Adipocyte (in vitro differentiated cells): Measurements from ENCODE around the gene ADAMTSL4.

Source experiments
- DNase-seq: peaks from one replicate; pipeline ENCODE4 v3.0.0-alpha.2; 2015; ENCODE audit warnings: low read depth
- H3K27me3 ChIP-seq: replicated peaks from 2 replicates; pipeline ENCODE4 v1.7.0; 2013; ENCODE audit warnings: mild to moderate bottlenecking, low read length, moderate library complexity; ENCODE audit not compliant: control insufficient read depth, insufficient read depth
- H3K36me3 ChIP-seq: 2 replicates; pipeline ENCODE4 v1.7.0; 2013; ENCODE audit warnings: low read length, mild to moderate bottlenecking, moderate library complexity; ENCODE audit not compliant: control insufficient read depth, insufficient read depth, severe bottlenecking
- H3K4me1 ChIP-seq: 2 replicates; pipeline ENCODE4 v1.7.0; 2013; ENCODE audit warnings: mild to moderate bottlenecking, low read length, moderate library complexity; ENCODE audit not compliant: control insufficient read depth, insufficient read depth
- H3K4me3 ChIP-seq: 2 replicates; pipeline ENCODE4 v1.7.0; 2013; ENCODE audit warnings: mild to moderate bottlenecking, low read length, moderate library complexity
- H3K9ac ChIP-seq: 2 replicates; pipeline ENCODE4 v1.7.0; 2013; ENCODE audit warnings: mild to moderate bottlenecking, low read length, moderate library complexity
- H3K9me3 ChIP-seq: 2 replicates; pipeline ENCODE4 v1.7.0; 2013; ENCODE audit warnings: mild to moderate bottlenecking, low read length, moderate library complexity; ENCODE audit not compliant: control insufficient read depth

The ADAMTSL4 gene

DNA sequence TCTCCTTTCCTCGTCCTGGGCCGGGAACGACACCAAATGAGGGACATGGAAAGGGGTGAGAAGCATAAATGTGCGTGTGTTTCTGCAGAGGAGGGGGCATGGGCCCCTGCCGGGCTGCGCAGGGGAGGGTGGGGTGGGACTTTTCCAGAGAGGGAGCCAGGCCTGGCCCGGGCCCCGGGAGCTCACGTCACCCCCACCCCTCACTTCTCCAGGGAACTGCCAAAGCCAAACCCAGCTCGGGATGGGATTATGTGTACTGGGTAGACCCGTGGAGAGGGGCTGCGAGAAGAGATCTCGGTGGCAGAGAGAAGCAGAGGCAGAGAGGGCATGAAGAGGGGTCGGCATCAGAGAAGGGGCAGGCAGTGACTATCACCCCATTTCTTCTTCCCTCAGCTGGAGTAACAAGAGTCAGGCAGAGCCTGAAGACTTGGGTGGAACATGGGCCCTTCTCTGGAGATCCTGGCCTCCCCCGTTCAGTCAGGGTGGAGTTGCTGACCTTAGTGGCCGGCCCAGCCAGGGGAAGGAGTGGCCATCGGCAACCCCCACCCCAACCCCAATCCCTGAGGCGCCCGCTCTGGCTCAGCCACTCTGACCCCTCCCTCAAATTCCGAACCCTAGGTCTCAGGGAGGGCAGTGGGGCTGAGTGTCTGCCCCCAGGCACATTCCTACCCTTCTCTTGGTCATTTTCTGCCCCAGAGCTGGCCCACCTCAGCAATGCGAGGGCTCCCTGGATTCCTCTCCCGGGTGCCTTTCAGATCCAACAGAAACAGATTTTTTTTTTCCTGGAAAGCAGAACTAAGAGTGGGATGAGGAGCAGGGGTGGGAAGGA, 1.2 kb downstream of the ADAMTSL4 start:
- DNase-seq = peak; percentile 49

DNA sequence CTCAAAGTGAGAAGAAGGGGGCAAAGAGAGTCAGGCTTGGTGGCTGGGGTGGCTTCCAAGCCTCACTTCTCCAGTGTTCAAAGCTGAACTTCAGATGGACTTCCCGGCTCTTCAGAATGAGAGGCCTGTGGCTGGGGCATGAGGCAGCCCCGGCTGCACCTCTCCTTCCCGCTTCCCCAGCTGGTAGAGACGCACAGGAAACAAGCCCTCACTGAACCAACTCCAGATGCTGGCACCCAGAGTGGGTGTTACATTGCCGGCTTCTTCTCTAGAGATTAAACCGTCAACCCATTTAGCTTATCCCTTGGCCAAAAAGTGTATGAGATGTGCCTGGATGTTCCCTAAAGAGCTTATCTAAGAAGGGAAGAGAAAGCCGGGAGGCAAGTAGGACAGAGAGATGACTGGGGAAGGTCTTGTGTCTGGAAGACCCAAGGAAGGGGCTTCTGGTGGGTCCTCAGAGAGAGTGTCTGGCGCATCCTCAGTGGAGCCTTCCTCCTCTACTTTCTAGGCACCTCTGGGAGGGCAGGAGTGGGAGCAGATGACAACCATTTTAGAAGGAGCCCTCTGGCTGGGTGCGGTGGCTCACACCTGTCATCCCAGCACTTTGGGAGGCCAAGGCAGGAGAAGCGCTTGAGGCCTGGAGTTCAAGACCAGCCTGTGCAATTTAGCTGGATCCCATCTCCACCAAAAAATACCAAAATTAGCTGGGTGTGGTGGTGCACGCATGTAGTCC, 2.0 kb downstream of the ADAMTSL4 start:
- Histone ChIP-seq H3K36me3 (peaks cover 18% of the 10 kb centered on the region), H3K4me3 (peak overlapping the region; percentile 88), H3K4me1 (peaks cover 41% of the 10 kb centered on the region), H3K9ac (peak overlapping the region; percentile 94), H3K27me3 (no peaks in the 10 kb centered on the region), H3K9me3 (no peaks in the 10 kb centered on the region)
- DNase-seq = peak; percentile 47

More for the DNA sequence above, 1.2 kb downstream of the ADAMTSL4 start:
- H3K9ac ChIP-seq = peak overlapping the region; percentile 94
- peaks cover 41% of the 10 kb centered on the region for H3K4me1 ChIP-seq
- H3K27me3 ChIP-seq = no peaks in the 10 kb centered on the region
- H3K36me3 ChIP-seq = peaks cover 10% of the 10 kb centered on the region
- no peaks in the 10 kb centered on the region for H3K9me3 ChIP-seq
- peak overlapping the region; percentile 88 for H3K4me3 ChIP-seq

DNA sequence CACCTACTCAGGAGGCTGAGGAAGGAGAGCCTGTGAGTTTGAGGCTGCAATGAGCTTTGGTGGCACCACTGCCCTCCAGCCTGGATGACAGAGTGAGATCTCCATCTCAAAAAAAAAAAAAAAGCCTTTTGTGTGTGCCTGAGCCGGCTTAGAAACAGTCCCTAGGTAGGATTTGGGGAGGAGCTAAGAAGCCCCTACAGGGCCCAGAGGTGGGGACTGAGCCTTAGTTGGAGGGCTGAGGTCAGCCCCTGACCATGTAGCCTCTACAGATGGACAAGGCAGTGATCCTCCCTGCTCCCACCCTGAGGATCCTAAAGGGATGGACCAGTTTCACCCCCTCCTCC, 2.5 kb downstream of the ADAMTSL4 start:
- DNase-seq = peak; percentile 11
- Histone ChIP-seq H3K36me3 (peaks cover 18% of the 10 kb centered on the region), H3K9ac (peak overlapping the region; percentile 94), H3K27me3 (no peaks in the 10 kb centered on the region), H3K4me3 (peak overlapping the region; percentile 29), H3K9me3 (no peaks in the 10 kb centered on the region), H3K4me1 (peaks cover 41% of the 10 kb centered on the region)

DNA sequence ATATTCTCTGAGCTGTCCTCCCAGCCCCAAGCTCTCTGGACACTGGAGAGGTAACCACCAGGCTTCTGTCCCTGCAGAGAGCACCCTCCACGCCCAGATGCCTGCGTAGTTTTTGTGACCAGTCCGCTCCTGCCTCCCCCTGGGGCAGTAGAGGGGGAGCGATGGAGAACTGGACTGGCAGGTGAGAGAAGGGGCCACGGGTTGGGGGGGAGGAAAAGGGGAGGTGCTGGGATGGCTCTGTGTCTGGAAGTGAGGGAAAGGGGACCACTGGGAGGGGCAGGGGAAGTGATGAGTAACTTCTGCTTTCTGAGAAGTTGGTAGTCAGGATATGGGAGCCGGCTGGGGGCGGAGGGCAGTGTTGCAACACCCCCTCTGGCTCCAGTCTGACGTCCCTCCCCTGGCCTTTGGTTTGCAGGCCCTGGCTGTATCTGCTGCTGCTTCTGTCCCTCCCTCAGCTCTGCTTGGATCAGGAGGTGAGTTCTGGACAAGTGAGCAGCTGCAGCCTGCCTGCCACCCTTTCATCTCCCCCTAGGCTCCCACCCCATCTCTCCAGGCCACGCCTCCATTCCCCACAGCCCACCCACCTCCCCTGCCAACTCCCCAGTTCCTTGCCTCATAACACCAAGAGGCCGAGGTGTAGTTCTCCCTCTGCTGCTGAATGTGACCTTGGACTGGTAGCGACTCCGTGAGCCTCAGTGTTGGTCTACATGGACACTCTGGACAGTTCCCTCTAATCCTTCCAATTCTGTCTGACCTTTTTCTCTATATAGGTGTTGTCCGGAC, 3.1 kb downstream of the ADAMTSL4 start:
- H3K9me3 ChIP-seq = no peaks in the 10 kb centered on the region

DNA sequence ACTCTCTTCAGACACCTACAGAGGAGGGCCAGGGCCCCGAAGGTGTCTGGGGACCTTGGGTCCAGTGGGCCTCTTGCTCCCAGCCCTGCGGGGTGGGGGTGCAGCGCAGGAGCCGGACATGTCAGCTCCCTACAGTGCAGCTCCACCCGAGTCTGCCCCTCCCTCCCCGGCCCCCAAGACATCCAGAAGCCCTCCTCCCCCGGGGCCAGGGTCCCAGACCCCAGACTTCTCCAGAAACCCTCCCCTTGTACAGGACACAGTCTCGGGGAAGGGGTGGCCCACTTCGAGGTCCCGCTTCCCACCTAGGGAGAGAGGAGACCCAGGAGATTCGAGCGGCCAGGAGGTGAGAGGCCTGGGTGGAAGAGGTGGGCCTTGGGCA, 3.7 kb downstream of the ADAMTSL4 start:
- Histone ChIP-seq H3K4me3 (peak overlapping the region; percentile 60), H3K36me3 (peaks cover 26% of the 10 kb centered on the region), H3K4me1 (peaks cover 41% of the 10 kb centered on the region), H3K27me3 (no peaks in the 10 kb centered on the region), H3K9ac (peak overlapping the region; percentile 83), H3K9me3 (no peaks in the 10 kb centered on the region)
- no peak for DNase-seq

More for the DNA sequence above, 3.1 kb downstream of the ADAMTSL4 start:
- Histone ChIP-seq H3K9ac (peak overlapping the region; percentile 94), H3K4me3 (peak overlapping the region; percentile 60), H3K4me1 (peaks cover 41% of the 10 kb centered on the region), H3K27me3 (no peaks in the 10 kb centered on the region), H3K36me3 (peaks cover 20% of the 10 kb centered on the region)
- peak; percentile 95 for DNase-seq

DNA sequence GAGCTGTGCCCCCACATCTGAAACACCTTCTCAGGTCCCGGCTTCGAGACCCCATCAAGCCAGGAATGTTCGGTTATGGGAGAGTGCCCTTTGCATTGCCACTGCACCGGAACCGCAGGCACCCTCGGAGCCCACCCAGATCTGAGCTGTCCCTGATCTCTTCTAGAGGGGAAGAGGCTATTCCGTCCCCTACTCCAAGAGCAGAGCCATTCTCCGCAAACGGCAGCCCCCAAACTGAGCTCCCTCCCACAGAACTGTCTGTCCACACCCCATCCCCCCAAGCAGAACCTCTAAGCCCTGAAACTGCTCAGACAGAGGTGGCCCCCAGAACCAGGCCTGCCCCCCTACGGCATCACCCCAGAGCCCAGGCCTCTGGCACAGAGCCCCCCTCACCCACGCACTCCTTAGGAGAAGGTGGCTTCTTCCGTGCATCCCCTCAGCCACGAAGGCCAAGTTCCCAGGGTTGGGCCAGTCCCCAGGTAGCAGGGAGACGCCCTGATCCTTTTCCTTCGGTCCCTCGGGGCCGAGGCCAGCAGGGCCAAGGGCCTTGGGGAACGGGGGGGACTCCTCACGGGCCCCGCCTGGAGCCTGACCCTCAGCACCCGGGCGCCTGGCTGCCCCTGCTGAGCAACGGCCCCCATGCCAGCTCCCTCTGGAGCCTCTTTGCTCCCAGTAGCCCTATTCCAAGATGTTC, 4.3 kb downstream of the ADAMTSL4 start:
- Histone ChIP-seq H3K9me3 (no peaks in the 10 kb centered on the region), H3K27me3 (no peaks in the 10 kb centered on the region), H3K9ac (peak overlapping the region; percentile 83), H3K4me3 (no peak overlapping the region), H3K36me3 (peaks cover 31% of the 10 kb centered on the region), H3K4me1 (peaks cover 46% of the 10 kb centered on the region)
- DNase-seq = no peak

DNA sequence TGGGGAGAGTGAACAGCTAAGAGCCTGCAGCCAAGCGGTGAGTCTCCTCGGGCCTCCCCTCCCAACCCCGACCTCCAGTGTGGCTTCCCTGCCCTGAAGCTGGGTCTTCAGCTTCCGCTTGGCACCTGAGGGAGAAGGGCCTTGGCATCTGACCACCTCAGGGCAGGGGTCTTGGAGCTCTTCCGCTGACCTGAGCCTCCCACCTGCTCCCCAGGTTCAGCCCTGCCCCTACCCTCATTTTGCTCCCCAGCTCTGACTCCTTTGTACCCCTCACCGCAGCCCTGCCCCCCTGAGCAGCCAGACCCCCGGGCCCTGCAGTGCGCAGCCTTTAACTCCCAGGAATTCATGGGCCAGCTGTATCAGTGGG, 4.9 kb downstream of the ADAMTSL4 start:
- peak overlapping the region; percentile 83 for H3K9ac ChIP-seq
- DNase-seq = no peak
- no peaks in the 10 kb centered on the region for H3K9me3 ChIP-seq
- H3K27me3 ChIP-seq = no peaks in the 10 kb centered on the region
- H3K4me1 ChIP-seq = peaks cover 49% of the 10 kb centered on the region
- no peak overlapping the region for H3K4me3 ChIP-seq
- H3K36me3 ChIP-seq = peaks cover 31% of the 10 kb centered on the region

DNA sequence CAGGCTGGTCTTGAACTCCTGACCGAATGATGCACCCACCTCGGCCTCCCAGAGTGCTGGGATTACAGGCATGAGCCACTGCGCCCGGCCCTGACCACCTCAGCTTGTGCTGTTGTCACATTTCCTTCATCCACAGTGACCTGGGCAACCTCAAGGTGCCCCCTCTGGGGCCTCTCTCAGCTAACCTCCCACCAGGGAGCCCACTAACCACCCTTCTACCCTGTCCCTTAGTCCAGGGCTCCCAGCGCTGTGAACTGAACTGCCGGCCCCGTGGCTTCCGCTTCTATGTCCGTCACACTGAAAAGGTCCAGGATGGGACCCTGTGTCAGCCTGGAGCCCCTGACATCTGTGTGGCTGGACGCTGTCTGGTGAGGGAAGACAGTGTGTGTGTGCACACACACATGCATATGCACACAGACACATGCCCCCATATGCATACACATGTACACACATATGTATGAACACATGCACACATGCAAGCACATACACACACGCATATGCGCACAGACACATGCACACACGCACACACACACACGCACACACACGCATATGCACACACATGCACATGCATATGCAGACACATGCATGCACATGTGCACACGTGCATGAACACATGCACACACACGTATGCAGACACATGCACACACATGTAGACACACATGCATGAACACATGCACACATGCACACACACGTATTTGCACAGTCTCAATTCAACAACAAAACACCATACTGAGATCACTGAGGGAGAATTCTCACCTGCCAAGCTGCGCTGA, 6.2 kb downstream of the ADAMTSL4 start:
- Histone ChIP-seq H3K36me3 (peaks cover 31% of the 10 kb centered on the region), H3K9me3 (no peaks in the 10 kb centered on the region), H3K27me3 (no peaks in the 10 kb centered on the region), H3K4me3 (no peak overlapping the region), H3K4me1 (peaks cover 56% of the 10 kb centered on the region), H3K9ac (no peak overlapping the region)
- DNase-seq = no peak

DNA sequence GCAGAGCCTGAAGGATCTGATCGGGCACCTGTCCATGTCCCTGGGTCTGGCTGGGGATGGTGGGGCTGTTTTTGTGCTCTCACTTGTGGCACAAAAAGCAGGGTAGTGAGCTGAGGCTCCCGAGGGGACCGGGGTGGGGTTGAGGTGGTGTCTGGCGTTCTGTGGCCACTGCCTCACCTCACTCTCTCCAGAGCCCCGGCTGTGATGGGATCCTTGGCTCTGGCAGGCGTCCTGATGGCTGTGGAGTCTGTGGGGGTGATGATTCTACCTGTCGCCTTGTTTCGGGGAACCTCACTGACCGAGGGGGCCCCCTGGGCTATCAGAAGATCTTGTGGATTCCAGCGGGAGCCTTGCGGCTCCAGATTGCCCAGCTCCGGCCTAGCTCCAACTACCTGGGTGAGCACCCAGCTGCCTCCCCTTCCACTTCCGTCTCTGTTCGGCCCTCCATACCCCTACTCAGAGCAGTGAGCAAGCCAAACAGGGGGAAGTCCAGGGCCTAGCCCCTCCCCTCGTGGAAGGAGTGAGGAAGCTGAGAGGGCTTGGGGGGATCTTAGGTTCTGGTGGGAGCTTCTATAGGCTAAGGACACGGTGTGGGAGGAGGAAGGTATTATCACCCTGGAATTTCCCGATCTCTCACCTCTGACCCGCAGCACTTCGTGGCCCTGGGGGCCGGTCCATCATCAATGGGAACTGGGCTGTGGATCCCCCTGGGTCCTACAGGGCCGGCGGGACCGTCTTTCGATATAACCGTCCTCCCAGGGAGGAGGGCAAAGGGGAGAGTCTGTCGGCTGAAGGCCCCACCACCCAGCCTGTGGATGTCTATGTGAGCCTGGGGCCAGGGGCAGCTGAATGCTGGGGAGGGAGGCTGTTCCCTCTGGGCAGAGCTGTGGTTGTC, 7.0 kb downstream of the ADAMTSL4 start:
- no peak overlapping the region for H3K4me3 ChIP-seq
- H3K9ac ChIP-seq = peak overlapping the region; percentile 47
- peaks cover 52% of the 10 kb centered on the region for H3K4me1 ChIP-seq
- DNase-seq = no peak
- H3K36me3 ChIP-seq = peaks cover 31% of the 10 kb centered on the region
- H3K27me3 ChIP-seq = no peaks in the 10 kb centered on the region
- H3K9me3 ChIP-seq = no peaks in the 10 kb centered on the region
